ENCODE results near the gene NRGN. TPM values are rescaled to one million over a fixed set of nuclear protein-coding genes. Genes with fewer than 3 reads are reported as not detected.
"Not testable (repeated sequence)": the region's sequence is repeated elsewhere in the genome, so short reads cannot be mapped to it uniquely, and the experiment has no call there.

Gene NRGN
- total and polyA plus RNA-seq, 2 experiments from 2014 or later, result 0.23 to 0.32 TPM

- peaks cover 10% of the 10 kb centered on the region for H3K4me1 ChIP-seq (ENCODE audit: insufficient read depth)
- no peak overlapping the region for H2AFZ ChIP-seq
- peaks cover 5% of the 10 kb centered on the region; the same call in 1 of the 2 replicates for H3K79me2 ChIP-seq (ENCODE audit: insufficient read depth)
- no peak overlapping the region for H3K9ac ChIP-seq
- no peaks in the 10 kb centered on the region for H3K27me3 ChIP-seq (replicated peaks; ENCODE audit: insufficient read depth)
- no peaks in the 10 kb centered on the region for H3K9me3 ChIP-seq (ENCODE audit: low read depth)
- in situ Hi-C loops (cut with MboI), result loop anchor here (10.0 kb wide), 1 partner anchor 95 kb away; the partner anchor contains the start of genes SIAE and SPA17
- TF ChIP-seq EZH2phosphoT487 (IDR thresholded peaks at IDR 0.05; ENCODE audit: insufficient read depth, low read depth) (no peak), EZH2 (IDR thresholded peaks at IDR 0.05; ENCODE audit: insufficient read depth, poor library complexity, severe bottlenecking) (no peak)
- no peak overlapping the region for H3K27ac ChIP-seq
- H4K20me1 ChIP-seq (ENCODE audit: insufficient read depth), result peaks cover 4% of the 10 kb centered on the region; the same call in 1 of the 2 replicates
- 0 out of 2 replicates have a peak, but pooled peaks cover 15% of the 10 kb centered on the region for H3F3A ChIP-seq (ENCODE audit: insufficient read depth)
- DNase-seq, result peak; percentile 68
- peaks cover 19% of the 10 kb centered on the region for H3K36me3 ChIP-seq (ENCODE audit: low read depth)
- no peaks in the 10 kb centered on the region for H3K9me2 ChIP-seq (ENCODE audit: insufficient read depth)
- WGBS, 2 experiments (ENCODE audit: low coverage in 1 of 2, low lambda C conversion rate in 2 of 2, missing lambda C conversion rate in 2 of 2), result 93 to 95% methylated on average over 8 of the region's 8 CpGs
- H3K4me3 ChIP-seq, result no peak overlapping the region
- no peak overlapping the region for H3K4me2 ChIP-seq (ENCODE audit: unreplicated experiment)
These were observed 30.3 kb downstream of the NRGN start for GRCh38 chr11:124769806-124770774.

DNA sequence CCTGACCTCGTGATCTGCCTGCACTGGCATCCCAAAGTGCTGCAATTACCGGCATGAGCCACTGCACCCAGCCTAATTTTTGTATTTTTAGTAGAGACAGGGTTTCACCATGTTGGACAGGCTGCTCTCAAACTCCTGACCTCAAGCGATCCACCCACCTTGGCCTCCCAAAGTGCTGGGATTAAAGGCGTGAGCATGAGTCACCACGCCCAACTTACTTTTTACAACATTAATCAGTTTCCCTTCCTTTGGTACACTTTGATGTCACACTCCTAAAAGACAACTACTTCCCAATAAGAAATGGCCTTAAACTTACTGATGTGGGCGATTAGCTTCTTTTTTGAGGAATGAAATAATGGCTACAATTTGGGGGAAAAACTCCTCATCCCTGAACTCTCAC, 31.2 kb downstream of the NRGN start:
- Histone ChIP-seq H3F3A (ENCODE audit: insufficient read depth) (0 out of 2 replicates have a peak, but pooled peaks cover 15% of the 10 kb centered on the region), H3K36me3 (ENCODE audit: low read depth) (peaks cover 19% of the 10 kb centered on the region), H3K4me1 (ENCODE audit: insufficient read depth) (peaks cover 10% of the 10 kb centered on the region)
- H3K79me2 ChIP-seq (ENCODE audit: insufficient read depth); H3K9me2 ChIP-seq (ENCODE audit: insufficient read depth); H3K27ac ChIP-seq; H3K27me3 ChIP-seq (replicated peaks; ENCODE audit: insufficient read depth); H2AFZ ChIP-seq; H3K9ac ChIP-seq; in situ Hi-C loops (cut with MboI); DNase-seq; H4K20me1 ChIP-seq (ENCODE audit: insufficient read depth); H3K4me2 ChIP-seq (ENCODE audit: unreplicated experiment); H3K9me3 ChIP-seq (ENCODE audit: low read depth); H3K4me3 ChIP-seq: not testable (repeated sequence)
- 89% methylated on average over 6 of the region's 6 CpGs for WGBS, 2 experiments (ENCODE audit: low coverage in 1 of 2, low lambda C conversion rate in 2 of 2, missing lambda C conversion rate in 2 of 2)

DNA sequence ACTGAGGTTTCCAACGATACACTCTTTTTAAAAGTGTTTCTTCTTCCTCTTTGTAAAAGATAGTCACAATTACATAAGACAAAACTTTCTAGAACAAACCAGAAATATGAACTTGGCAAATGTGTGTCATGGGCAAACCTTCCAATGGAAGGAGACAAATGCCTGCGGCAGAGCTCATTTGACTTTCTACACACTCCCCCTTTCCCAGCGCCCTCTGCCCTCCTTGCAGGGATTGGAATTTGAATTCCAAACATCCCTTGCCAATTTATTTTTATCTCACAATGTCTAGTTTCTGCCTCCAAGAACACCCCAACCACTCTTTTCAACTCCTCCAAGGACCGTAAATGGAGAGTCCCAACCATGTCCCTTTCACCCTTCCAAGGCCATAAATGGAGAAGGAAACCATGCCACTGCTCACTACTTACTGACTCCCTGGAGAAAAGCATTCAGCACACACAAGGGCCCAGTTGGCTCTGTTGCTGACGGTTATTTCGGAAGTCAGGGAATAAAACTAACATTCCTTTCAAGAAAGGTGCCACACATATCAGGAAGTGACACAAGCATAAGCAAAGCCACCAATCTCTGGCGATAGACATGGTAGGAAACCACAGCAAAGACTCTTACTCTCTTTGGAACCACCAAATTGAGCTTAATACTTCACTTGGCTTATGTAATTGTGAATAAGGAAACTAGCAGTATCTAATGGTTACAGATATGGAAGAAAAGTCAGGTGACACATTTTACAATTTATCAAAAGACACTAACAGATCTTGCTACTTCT, 37.3 kb downstream of the NRGN start:
- in situ Hi-C loops (cut with MboI), result no loop called here
- no peak for DNase-seq
- H3K79me2 ChIP-seq (ENCODE audit: insufficient read depth), result peaks cover 66% of the 10 kb centered on the region

GRCh38 chr11:124778281-124778680, 38.5 kb downstream of the NRGN start:
- peaks cover 77% of the 10 kb centered on the region for H3K79me2 ChIP-seq (ENCODE audit: insufficient read depth)
- no peak overlapping the region for H2AFZ ChIP-seq
- H3K4me3 ChIP-seq, result no peak overlapping the region
- no peak overlapping the region for H3K4me2 ChIP-seq (ENCODE audit: unreplicated experiment)
- no peaks in the 10 kb centered on the region for H3K27me3 ChIP-seq (replicated peaks; ENCODE audit: insufficient read depth)
- H4K20me1 ChIP-seq (ENCODE audit: insufficient read depth), result no peaks in the 10 kb centered on the region
- no peak overlapping the region for H3K27ac ChIP-seq
- 94 to 98% methylated on average over 2 of the region's 2 CpGs for WGBS, 2 experiments (ENCODE audit: low coverage in 1 of 2, low lambda C conversion rate in 2 of 2, missing lambda C conversion rate in 2 of 2)
- no peaks in the 10 kb centered on the region for H3K9me2 ChIP-seq (ENCODE audit: insufficient read depth)
- no peaks in the 10 kb centered on the region for H3K9me3 ChIP-seq (ENCODE audit: low read depth)
- no peak for TF ChIP-seq EZH2 (IDR thresholded peaks at IDR 0.05; ENCODE audit: insufficient read depth, poor library complexity, severe bottlenecking)
- TF ChIP-seq EZH2phosphoT487 (IDR thresholded peaks at IDR 0.05; ENCODE audit: insufficient read depth, low read depth), result no peak
- no peak for DNase-seq
- H3F3A ChIP-seq (ENCODE audit: insufficient read depth), result no peaks in the 10 kb centered on the region
- in situ Hi-C loops (cut with MboI), result no loop called here
- no peak overlapping the region for H3K9ac ChIP-seq
- H3K4me1 ChIP-seq (ENCODE audit: insufficient read depth), result no peaks in the 10 kb centered on the region
- no peaks in the 10 kb centered on the region for H3K36me3 ChIP-seq (ENCODE audit: low read depth)

More for the DNA sequence above, 37.3 kb downstream of the NRGN start:
- Histone ChIP-seq H3K4me3 (no peak overlapping the region), H3K9me2 (ENCODE audit: insufficient read depth) (no peaks in the 10 kb centered on the region), H3K4me2 (ENCODE audit: unreplicated experiment) (no peak overlapping the region), H3K27me3 (replicated peaks; ENCODE audit: insufficient read depth) (no peaks in the 10 kb centered on the region), H3F3A (ENCODE audit: insufficient read depth) (no peaks in the 10 kb centered on the region), H3K9me3 (ENCODE audit: low read depth) (no peaks in the 10 kb centered on the region), H2AFZ (no peak overlapping the region), H3K36me3 (ENCODE audit: low read depth) (peaks cover 7% of the 10 kb centered on the region; the same call in 1 of the 2 replicates), H3K27ac (no peak overlapping the region), H3K4me1 (ENCODE audit: insufficient read depth) (no peaks in the 10 kb centered on the region), H3K9ac (no peak overlapping the region), H4K20me1 (ENCODE audit: insufficient read depth) (no peaks in the 10 kb centered on the region)
- 97 to 100% methylated on average over 7 of the region's 7 CpGs for WGBS, 2 experiments (ENCODE audit: low coverage in 1 of 2, low lambda C conversion rate in 2 of 2, missing lambda C conversion rate in 2 of 2)
- no peak for TF ChIP-seq EZH2 (IDR thresholded peaks at IDR 0.05; ENCODE audit: insufficient read depth, poor library complexity, severe bottlenecking)
- no peak for TF ChIP-seq EZH2phosphoT487 (IDR thresholded peaks at IDR 0.05; ENCODE audit: insufficient read depth, low read depth)
